Astrocyte of the spinal cord (primary cell): ENCODE results near the gene PROB1.

Experiments
- DNase-seq: peaks from one replicate; pipeline ENCODE4 v3.0.0; 2011; ENCODE audit warnings: low read depth, low spot score
- H3K4me3 ChIP-seq: 2 replicates; pipeline ENCODE4 v1.5.1; 2011; ENCODE audit warnings: low read depth, mild to moderate bottlenecking, low read length, moderate library complexity
- CTCF ChIP-seq: IDR thresholded peaks from 2 replicates; pipeline ENCODE4 v1.5.1; 2012; ENCODE audit warnings: low read depth, mild to moderate bottlenecking, low read length, inconsistent platforms
- in situ Hi-C: cut with HindIII; loops from 2 replicates; pipeline ENCODE4 v1.10.0; 2017; ENCODE audit warnings: low sequenced_read_pairs

The PROB1 gene

DNA sequence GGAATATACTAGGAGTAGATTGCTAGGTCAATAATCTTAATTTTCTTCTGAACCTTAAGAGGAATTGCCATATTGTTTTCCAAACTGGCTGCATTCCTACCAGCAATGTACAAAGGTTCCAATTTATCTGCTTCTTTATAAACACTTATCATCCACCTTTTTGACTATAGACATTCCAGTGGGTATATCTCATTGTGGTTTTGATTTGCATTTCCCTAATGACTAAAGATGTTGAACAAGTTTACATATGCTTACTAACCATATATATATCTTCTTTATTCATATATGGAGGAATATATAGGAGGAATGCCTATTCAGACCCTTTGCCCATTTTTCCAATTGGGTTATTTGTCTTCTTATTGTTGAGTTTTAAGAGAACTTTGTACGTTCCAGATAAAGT lies 36.8 kb upstream of the PROB1 start:
- in situ Hi-C loops = no loop called here
- H3K4me3 ChIP-seq = no peak overlapping the region
- no peak for TF ChIP-seq CTCF
- no peak for DNase-seq

- TF ChIP-seq CTCF = no peak
- DNase-seq = no peak
- H3K4me3 ChIP-seq = no peak overlapping the region
- in situ Hi-C loops = no loop called here
Observed at GRCh38 chr5:139430015-139430414, 35.1 kb upstream of the PROB1 start.

DNA sequence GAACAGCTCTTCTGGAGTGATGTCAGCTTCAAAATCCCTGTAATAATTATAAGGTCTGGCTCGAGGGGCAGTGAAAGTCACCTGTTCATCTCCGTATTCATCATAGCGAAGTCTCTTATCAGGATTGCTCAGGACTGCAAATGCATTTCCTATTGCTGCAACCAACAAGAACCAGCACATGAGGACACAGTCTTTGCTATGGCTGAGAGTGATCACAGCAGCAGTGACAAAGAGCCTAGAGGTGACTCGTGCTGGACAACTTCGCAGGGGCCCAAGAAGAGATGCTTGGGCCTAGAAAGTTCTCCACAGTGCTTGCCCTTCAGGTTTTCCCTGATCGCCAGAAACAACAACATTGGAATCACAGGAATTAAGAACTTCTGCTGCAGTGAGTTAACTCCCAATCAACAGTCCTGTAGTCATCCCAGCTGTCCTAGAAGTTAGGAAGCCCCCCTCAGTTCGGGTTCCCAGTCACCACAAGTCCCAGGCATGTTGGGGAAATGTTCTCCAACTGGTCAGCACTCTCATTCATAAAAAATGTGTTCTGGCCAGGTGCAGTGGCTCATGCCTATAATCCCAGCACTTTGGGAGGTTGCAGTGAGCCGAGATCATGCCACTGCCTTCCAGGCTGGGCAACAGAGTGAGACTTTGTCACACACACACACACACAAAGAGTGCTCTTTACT lies 31.4 kb upstream of the PROB1 start:
- in situ Hi-C loops = no loop called here
- no peak for TF ChIP-seq CTCF
- H3K4me3 ChIP-seq = no peak overlapping the region
- DNase-seq = no peak

- in situ Hi-C loops = no loop called here
- TF ChIP-seq CTCF = no peak
- H3K4me3 ChIP-seq = no peak overlapping the region
- no peak for DNase-seq
Observed at GRCh38 chr5:139425497-139425896, 30.6 kb upstream of the PROB1 start.

GRCh38 chr5:139422307-139422893 lies 27.5 kb upstream of the PROB1 start:
- in situ Hi-C loops = loop anchor here (25.0 kb wide), 1 partner anchor 90 kb away; no protein-coding TSS in a partner anchor
- peak; percentile 86 for TF ChIP-seq CTCF
- no peak overlapping the region for H3K4me3 ChIP-seq
- peak; percentile 78 for DNase-seq

- in situ Hi-C loops = loop anchor here (25.0 kb wide), 1 partner anchor 93 kb away; no protein-coding TSS in a partner anchor
- no peak for TF ChIP-seq CTCF
- H3K4me3 ChIP-seq = no peak overlapping the region
- DNase-seq = no peak
Observed at GRCh38 chr5:139419226-139420192, 24.6 kb upstream of the PROB1 start.
